ACC112 (cell line): Measurements from ENCODE around the gene ANKRD12.
"Not testable (repeated sequence)": the region's sequence is repeated elsewhere in the genome, so short reads cannot be mapped to it uniquely, and the experiment has no call there.

ENCODE experiments used
- H2AFZ ChIP-seq: fragments of 200-600 bp; sonication (generic); one replicate; pipeline ENCODE4 v1.6.0; 2017; ENCODE audit warnings: antibody characterized with exemption, low read length; ENCODE audit not compliant: unreplicated experiment
- H3K27ac ChIP-seq: fragments of 200-600 bp; sonication (generic); 2 replicates; pipeline ENCODE4 v1.5.1; 2014; ENCODE audit warnings: low read depth, mild to moderate bottlenecking, antibody characterized with exemption, low read length, moderate library complexity
- H3K27me3 ChIP-seq: fragments of 200-600 bp; sonication (generic); 2 replicates; pipeline ENCODE4 v1.6.1; 2014; ENCODE audit warnings: mild to moderate bottlenecking, antibody characterized with exemption, low read length, moderate library complexity, mixed read lengths; ENCODE audit not compliant: insufficient read depth
- H3K36me3 ChIP-seq: fragments of 200-600 bp; sonication (generic); 2 replicates; pipeline ENCODE4 v1.6.1; 2016; ENCODE audit warnings: mild to moderate bottlenecking, antibody characterized with exemption, low read length, moderate library complexity, mixed read lengths; ENCODE audit not compliant: insufficient read depth
- H3K4me1 ChIP-seq: fragments of 200-600 bp; sonication (generic); one replicate; pipeline ENCODE4 v1.6.1; 2016; ENCODE audit warnings: low read length, mixed read lengths; ENCODE audit not compliant: insufficient read depth, unreplicated experiment, control insufficient read depth
- H3K4me3 ChIP-seq: fragments of 200-600 bp; sonication (generic); 2 replicates; pipeline ENCODE4 v1.5.1; 2014; ENCODE audit warnings: mild to moderate bottlenecking, low read depth, low read length
- H3K79me2 ChIP-seq: fragments of 200-600 bp; sonication (generic); one replicate; pipeline ENCODE4 v1.6.0; 2016; ENCODE audit warnings: low read length; ENCODE audit not compliant: control insufficient read depth, unreplicated experiment, insufficient read depth

ANKRD12 gene

GRCh38 chr18:9136315-9137155 is at the start of gene ANKRD12:
Gene ANKRD12 (plus strand): TSS chr18:9136781. CDS start chr18:9182433, 45,652 bp downstream.
- Histone ChIP-seq H2AFZ (no peak within 1 kb of the TSS), H3K4me1 (peaks cover 15% of the 10 kb centered on the region), H3K27ac (peak within 1 kb of the TSS; percentile 91), H3K27me3 (no peaks in the 10 kb centered on the region), H3K79me2 (peaks cover 54% of the 10 kb centered on the region), H3K4me3 (peak within 1 kb of the TSS; percentile 90), H3K36me3 (peaks cover 6% of the 10 kb centered on the region; the same call in 1 of the 2 replicates)

GRCh38 chr18:9087144-9087543 is 49.4 kb upstream of the ANKRD12 start:
- Histone ChIP-seq H3K36me3 (no peaks in the 10 kb centered on the region), H3K27me3 (no peaks in the 10 kb centered on the region), H3K4me1 (no peaks in the 10 kb centered on the region), H3K27ac (no peak overlapping the region), H2AFZ (no peak overlapping the region), H3K79me2 (no peaks in the 10 kb centered on the region), H3K4me3 (no peak overlapping the region)

GRCh38 chr18:9088252-9088651 is 48.3 kb upstream of the ANKRD12 start:
- no peak overlapping the region for H2AFZ ChIP-seq
- H3K27ac ChIP-seq = no peak overlapping the region
- no peaks in the 10 kb centered on the region for H3K79me2 ChIP-seq
- H3K4me3 ChIP-seq = no peak overlapping the region
- H3K27me3 ChIP-seq = no peaks in the 10 kb centered on the region
- no peaks in the 10 kb centered on the region for H3K36me3 ChIP-seq
- peaks cover 7% of the 10 kb centered on the region for H3K4me1 ChIP-seq

- not testable (repeated sequence) for H3K79me2 ChIP-seq, H2AFZ ChIP-seq, H3K4me3 ChIP-seq, H3K36me3 ChIP-seq, H3K27me3 ChIP-seq, H3K27ac ChIP-seq, H3K4me1 ChIP-seq
These were observed 47.9 kb upstream of the ANKRD12 start for GRCh38 chr18:9088727-9089126.

- Histone ChIP-seq H3K79me2 (no peaks in the 10 kb centered on the region), H3K4me1 (peaks cover 26% of the 10 kb centered on the region), H3K4me3 (no peak overlapping the region), H3K36me3 (no peaks in the 10 kb centered on the region), H2AFZ (no peak overlapping the region), H3K27ac (no peak overlapping the region), H3K27me3 (no peaks in the 10 kb centered on the region)
These were observed 46.0 kb upstream of the ANKRD12 start for GRCh38 chr18:9090578-9090977.

- no peak overlapping the region for H3K4me3 ChIP-seq
- no peaks in the 10 kb centered on the region for H3K36me3 ChIP-seq
- no peak overlapping the region for H3K27ac ChIP-seq
- H3K79me2 ChIP-seq = no peaks in the 10 kb centered on the region
- H3K27me3 ChIP-seq = no peaks in the 10 kb centered on the region
- no peak overlapping the region for H2AFZ ChIP-seq
- H3K4me1 ChIP-seq = peaks cover 31% of the 10 kb centered on the region
These were observed 45.5 kb upstream of the ANKRD12 start for GRCh38 chr18:9091066-9091476.

- Histone ChIP-seq H3K4me1 (peaks cover 31% of the 10 kb centered on the region), H3K4me3 (no peak overlapping the region), H3K27ac (peak overlapping the region; percentile 56), H3K36me3 (no peaks in the 10 kb centered on the region), H3K79me2 (no peaks in the 10 kb centered on the region), H3K27me3 (no peaks in the 10 kb centered on the region), H2AFZ (no peak overlapping the region)
These were observed 43.9 kb upstream of the ANKRD12 start for GRCh38 chr18:9092665-9093064.

GRCh38 chr18:9093109-9093508 is 43.5 kb upstream of the ANKRD12 start:
- not testable (repeated sequence) for H3K27me3 ChIP-seq

GRCh38 chr18:9094307-9095226 is 42.0 kb upstream of the ANKRD12 start:
- Histone ChIP-seq H3K27me3 (no peaks in the 10 kb centered on the region), H3K4me1 (peaks cover 31% of the 10 kb centered on the region), H3K27ac (peak overlapping the region; percentile 97), H3K4me3 (peak overlapping the region; percentile 26; the same call in 1 of the 2 replicates), H2AFZ (peak overlapping the region; percentile 81), H3K36me3 (no peaks in the 10 kb centered on the region), H3K79me2 (no peaks in the 10 kb centered on the region)

More at GRCh38 chr18:9093109-9093508, 43.5 kb upstream of the ANKRD12 start:
- not testable (repeated sequence) for H3K79me2 ChIP-seq, H3K36me3 ChIP-seq, H2AFZ ChIP-seq, H3K4me3 ChIP-seq
- Histone ChIP-seq H3K27ac (peak overlapping the region; percentile 56), H3K4me1 (peaks cover 31% of the 10 kb centered on the region)

GRCh38 chr18:9095297-9096006 is 41.1 kb upstream of the ANKRD12 start:
- Histone ChIP-seq H3K4me3 (peak overlapping the region; percentile 17; the same call in 1 of the 2 replicates), H3K79me2 (peaks cover under 1% of the 10 kb centered on the region), H3K4me1 (peaks cover 31% of the 10 kb centered on the region), H2AFZ (peak overlapping the region; percentile 70), H3K27ac (peak overlapping the region; percentile 97), H3K27me3 (no peaks in the 10 kb centered on the region), H3K36me3 (no peaks in the 10 kb centered on the region)
